Lung (tissue), 12 donors: ENCODE measurements around the gene ACACB. TPM values are rescaled to one million over a fixed set of nuclear protein-coding genes. Genes with fewer than 3 reads are reported as not detected.

Source experiments
- ATAC-seq: fragments of 200-7000 bp; cut with Tn5 transposase; one replicate; pipeline ENCODE4 v1.9.1; 2020; ENCODE audit warnings: moderate number of reproducible peaks; ENCODE audit not compliant: insufficient read depth, low FRiP score
- DNase-seq, 3 donors: peaks; one replicate each; pipeline ENCODE4 v3.0.0-alpha.2; 2013 to 2017
- H3K27ac ChIP-seq, 2 donors: one replicate each; pipeline ENCODE4 v1.5.1; 2013; ENCODE audit warnings: mild to moderate bottlenecking in 2 of 2, moderate library complexity in 2 of 2, control low read depth in 1 of 2, inconsistent platforms in 1 of 2, low read depth in 1 of 2, low read length in 1 of 2
- H3K27me3 ChIP-seq, 3 donors: one replicate each; pipeline ENCODE4 v1.5.1; 2013; ENCODE audit warnings: low read length in 2 of 3; ENCODE audit not compliant: control insufficient read depth in 3 of 3, insufficient read depth in 3 of 3
- H3K36me3 ChIP-seq, 4 donors: one replicate each; pipeline ENCODE4 v1.5.1; 2013; ENCODE audit warnings: low read length in 4 of 4, mild to moderate bottlenecking in 1 of 4, moderate library complexity in 1 of 4; ENCODE audit not compliant: control insufficient read depth in 4 of 4, insufficient read depth in 4 of 4
- H3K4me1 ChIP-seq, 5 donors: one replicate each; pipeline ENCODE4 v1.5.1; 2013; ENCODE audit warnings: low read length in 5 of 5, mild to moderate bottlenecking in 2 of 5, moderate library complexity in 1 of 5; ENCODE audit not compliant: control insufficient read depth in 5 of 5, insufficient read depth in 5 of 5
- H3K4me3 ChIP-seq: one replicate; pipeline ENCODE4 v1.5.1; 2013; ENCODE audit warnings: mild to moderate bottlenecking, control low read depth, moderate library complexity
- H3K9ac ChIP-seq, 2 donors: one replicate each; pipeline ENCODE4 v1.5.1; 2013; ENCODE audit warnings: low read length in 2 of 2, control low read depth in 1 of 2; ENCODE audit not compliant: insufficient read depth in 1 of 2
- H3K9me3 ChIP-seq, 4 donors: one replicate each; pipeline ENCODE4 v1.5.1; 2013; ENCODE audit warnings: low read length in 3 of 4, mild to moderate bottlenecking in 1 of 4, moderate library complexity in 1 of 4; ENCODE audit not compliant: control insufficient read depth in 4 of 4, insufficient read depth in 3 of 4
- WGBS, 2 donors: extraction: QIAGEN DNeasy Blood & Tissue Kit; methylation state at CpG; one replicate each; pipeline ENCODE4 v1.1.7; 2013; 5-methylcytosine and 5-hydroxymethylcytosine counted together
- polyA plus RNA-seq, 2 donors: library from polyadenylated mRNA; stranded (reverse); fragments of 200-250 nt; gene quantifications; one replicate each; pipeline ENCODE4 v1.2.1, GENCODE V29; 2013
- total RNA-seq, 2 donors: library from RNA; depleted of rRNA in 1 of 2; stranded (reverse); fragments of >200 nt in 1 of 2; gene quantifications; one replicate each; pipeline ENCODE4 v1.2.1, GENCODE V29; 2014 to 2021
- TF ChIP-seq, protein P1 (sequence below): IDR thresholded peaks from 2 replicates; pipeline ENCODE4 v1.5.1; 2012; ENCODE audit warnings: mild to moderate bottlenecking; ENCODE audit errors: control extremely low read depth, extremely low read depth
- donor health status: control.
- donor health status: control.
- donor health status: Bipolar disorder and iron deficiency.
- donor health status: healthy.
- donor health status: DM: yes; HTN: yes; CAD: no.

The ACACB gene
- total and polyA plus RNA-seq, 4 donors: 2.9 to 24.5 (median 18.2) TPM

DNA sequence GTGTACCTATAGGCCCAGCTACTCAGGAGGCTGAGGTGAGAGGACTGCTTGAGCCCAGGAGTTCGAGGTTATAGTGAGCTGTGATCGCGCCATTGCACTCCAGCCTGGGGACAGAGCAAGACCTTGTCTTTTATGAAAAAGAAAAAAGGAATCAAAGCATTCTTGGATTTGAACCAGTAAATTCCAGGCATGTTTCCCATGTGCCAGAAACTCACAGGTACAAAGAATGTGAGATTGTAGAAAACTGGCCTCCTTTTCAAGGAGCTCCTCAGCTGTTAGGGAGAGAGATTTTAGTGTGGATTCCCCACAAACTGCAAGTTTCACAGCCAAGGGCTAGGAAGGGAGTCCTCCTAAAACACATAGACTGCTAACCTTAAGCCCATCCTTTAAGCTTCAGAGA lies 97.7 kb downstream of the ACACB start:
- Histone ChIP-seq H3K9me3 (no peaks in the 10 kb centered on the region), H3K36me3 (peaks cover 12 to 23% (median 17%) of the 10 kb centered on the region in 4 donors), H3K9ac (no peak overlapping the region), H3K27ac (no peak overlapping the region), H3K4me1 (no peaks in the 10 kb centered on the region), H3K27me3 (no peaks in the 10 kb centered on the region), H3K4me3 (no peak overlapping the region)
- DNase-seq (peak in 2 of 3 donors; percentile 7 to 25), ATAC-seq (no peak)
- TF ChIP-seq, protein P1, sequence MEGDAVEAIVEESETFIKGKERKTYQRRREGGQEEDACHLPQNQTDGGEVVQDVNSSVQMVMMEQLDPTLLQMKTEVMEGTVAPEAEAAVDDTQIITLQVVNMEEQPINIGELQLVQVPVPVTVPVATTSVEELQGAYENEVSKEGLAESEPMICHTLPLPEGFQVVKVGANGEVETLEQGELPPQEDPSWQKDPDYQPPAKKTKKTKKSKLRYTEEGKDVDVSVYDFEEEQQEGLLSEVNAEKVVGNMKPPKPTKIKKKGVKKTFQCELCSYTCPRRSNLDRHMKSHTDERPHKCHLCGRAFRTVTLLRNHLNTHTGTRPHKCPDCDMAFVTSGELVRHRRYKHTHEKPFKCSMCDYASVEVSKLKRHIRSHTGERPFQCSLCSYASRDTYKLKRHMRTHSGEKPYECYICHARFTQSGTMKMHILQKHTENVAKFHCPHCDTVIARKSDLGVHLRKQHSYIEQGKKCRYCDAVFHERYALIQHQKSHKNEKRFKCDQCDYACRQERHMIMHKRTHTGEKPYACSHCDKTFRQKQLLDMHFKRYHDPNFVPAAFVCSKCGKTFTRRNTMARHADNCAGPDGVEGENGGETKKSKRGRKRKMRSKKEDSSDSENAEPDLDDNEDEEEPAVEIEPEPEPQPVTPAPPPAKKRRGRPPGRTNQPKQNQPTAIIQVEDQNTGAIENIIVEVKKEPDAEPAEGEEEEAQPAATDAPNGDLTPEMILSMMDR: no peak
- 82 to 86% methylated on average over 3 of the region's 3 CpGs for WGBS, 2 donors

DNA sequence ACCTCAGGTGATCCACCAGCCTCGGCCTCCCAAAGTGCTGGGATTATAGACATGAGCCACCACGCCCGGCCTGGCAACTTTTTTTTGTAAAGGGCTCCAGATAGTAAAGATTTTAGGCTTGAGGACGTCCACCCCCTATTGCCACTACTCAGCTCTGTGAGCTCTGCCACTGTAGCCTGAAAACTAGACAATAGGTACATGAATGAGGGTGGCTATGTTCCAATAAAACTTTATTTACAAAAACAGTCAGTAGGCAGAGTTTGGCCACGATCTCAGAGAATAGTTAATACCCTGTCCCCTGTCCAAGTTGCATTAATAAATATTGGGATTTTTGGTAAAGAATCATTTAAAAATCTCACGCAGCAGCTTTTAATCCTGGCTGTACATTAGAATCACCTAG lies 102.6 kb downstream of the ACACB start:
- no peak for DNase-seq
- no peaks in the 10 kb centered on the region for H3K9me3 ChIP-seq
- TF ChIP-seq, protein P1: no peak
- no peak overlapping the region for H3K27ac ChIP-seq
- H3K4me3 ChIP-seq: no peak overlapping the region
- H3K36me3 ChIP-seq: peaks cover 15 to 24% (median 19%) of the 10 kb centered on the region in 4 donors
- H3K4me1 ChIP-seq: no peaks in the 10 kb centered on the region
- no peaks in the 10 kb centered on the region for H3K27me3 ChIP-seq
- no peak for ATAC-seq
- 94 to 96% methylated on average over 6 of the region's 6 CpGs for WGBS, 2 donors
- H3K9ac ChIP-seq: no peak overlapping the region

DNA sequence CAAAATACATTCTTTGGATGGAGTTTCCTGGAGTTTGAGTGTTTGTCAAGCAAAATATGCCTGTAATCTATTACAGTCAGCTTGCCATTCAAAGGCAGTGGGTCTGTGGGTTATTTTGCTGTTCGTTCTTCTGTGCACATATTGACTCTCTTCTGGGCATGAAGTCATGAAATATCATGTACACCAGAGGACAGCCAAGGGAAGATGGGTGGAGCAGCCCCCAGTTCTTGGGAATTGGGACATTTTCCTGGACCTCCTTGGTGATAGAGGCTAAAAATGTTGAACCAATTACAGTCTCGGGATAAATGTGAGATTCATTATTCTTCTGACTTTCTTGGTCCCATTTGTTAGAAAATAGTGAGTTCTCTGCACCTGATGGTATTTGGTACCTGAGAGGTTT lies 103.6 kb downstream of the ACACB start:
- Histone ChIP-seq H3K36me3 (peaks cover 15 to 26% (median 21%) of the 10 kb centered on the region in 4 donors), H3K4me3 (no peak overlapping the region), H3K27me3 (no peaks in the 10 kb centered on the region), H3K4me1 (no peaks in the 10 kb centered on the region), H3K27ac (no peak overlapping the region), H3K9ac (no peak overlapping the region), H3K9me3 (no peaks in the 10 kb centered on the region)
- ATAC-seq (no peak), DNase-seq (no peak)
- TF ChIP-seq, protein P1: no peak
- WGBS, 2 donors: 87 to 96% methylated on average over 2 of the region's 2 CpGs

DNA sequence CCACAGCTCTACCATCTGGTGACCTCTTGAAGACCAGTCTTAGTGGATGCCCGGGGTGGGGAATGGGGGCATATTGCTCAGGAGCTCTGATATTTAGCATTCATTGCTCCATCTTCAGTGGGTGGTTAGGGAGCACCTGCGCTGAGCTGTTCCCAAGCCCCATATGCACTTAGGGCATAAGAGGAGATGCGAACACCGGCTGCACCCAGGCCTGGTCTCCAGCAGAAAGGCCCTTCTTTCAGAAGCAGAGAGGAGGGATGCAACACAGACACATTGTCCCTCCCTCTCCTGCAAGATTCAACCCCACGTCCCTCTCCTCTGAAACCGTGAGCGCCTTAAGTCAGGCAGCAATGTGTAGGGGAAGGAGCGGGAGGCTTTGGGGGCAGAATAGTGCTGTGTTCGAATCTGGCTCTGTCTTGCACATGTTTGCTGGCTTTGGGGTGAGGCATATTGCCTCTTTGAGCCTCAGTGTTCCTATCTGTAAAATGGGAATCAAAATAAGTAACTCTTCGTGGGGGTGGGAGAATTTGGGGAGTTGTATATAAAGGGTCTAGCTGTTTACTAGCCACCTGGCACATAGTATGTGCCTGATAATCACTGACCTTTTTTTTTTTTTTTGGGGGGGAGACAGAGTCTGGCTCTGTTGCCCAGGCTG lies 105.0 kb downstream of the ACACB start:
- DNase-seq (no peak), ATAC-seq (no peak)
- H3K27ac ChIP-seq: no peak overlapping the region
- TF ChIP-seq, protein P1: no peak
- 94 to 98% methylated on average over 10 of the region's 10 CpGs for WGBS, 2 donors
- no peaks in the 10 kb centered on the region for H3K4me1 ChIP-seq
- H3K9ac ChIP-seq: no peak overlapping the region
- H3K36me3 ChIP-seq: peaks cover 14 to 26% (median 20%) of the 10 kb centered on the region in 4 donors
- no peak overlapping the region for H3K4me3 ChIP-seq
- H3K27me3 ChIP-seq: no peaks in the 10 kb centered on the region
- no peaks in the 10 kb centered on the region for H3K9me3 ChIP-seq
